Measurements from ENCODE around the gene KIF14. TPM values are rescaled to one million over a fixed set of nuclear protein-coding genes. Genes with fewer than 3 reads are reported as not detected.

KIF14 gene
- total and polyA plus RNA-seq, 2 of the 4 experiments (the other 2 are of a cell fraction): 2.3 to 4.7 TPM

DNA sequence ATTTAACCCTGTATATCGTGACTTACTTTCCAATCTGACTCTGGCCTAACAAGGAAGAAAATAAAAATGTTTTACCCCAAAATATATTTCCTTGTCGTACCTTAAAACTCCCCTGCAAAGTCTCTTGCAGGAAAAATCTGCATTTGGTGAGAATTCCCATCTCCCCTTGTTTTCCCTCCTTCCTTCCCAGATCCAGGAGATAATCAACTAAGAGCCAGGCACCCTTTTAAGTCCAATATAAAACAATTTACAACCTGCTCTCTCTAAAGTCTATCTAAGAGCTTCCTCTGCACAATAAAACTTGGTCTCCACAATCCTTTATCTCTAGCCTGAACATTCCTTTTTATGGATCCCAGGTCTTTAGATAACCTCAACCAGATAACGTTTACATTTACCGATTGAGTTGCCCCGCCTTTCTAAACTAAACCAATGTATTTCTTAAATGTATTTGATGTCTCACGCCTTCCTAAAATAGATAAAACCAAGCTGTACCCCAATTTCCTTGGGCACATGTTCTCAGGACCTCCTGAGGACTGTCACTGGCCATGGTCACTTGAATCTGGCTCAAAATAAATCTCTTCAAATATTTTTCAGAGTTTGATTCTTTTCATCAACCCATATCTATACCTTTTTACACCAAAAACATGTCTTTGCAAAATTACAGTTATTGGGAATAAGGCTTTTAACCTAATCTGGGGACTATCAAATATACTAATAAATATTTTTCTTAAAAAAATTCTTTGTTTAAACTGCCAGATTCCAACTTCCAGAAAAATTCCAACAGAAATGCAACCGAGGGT, 48.2 kb upstream of the KIF14 start:
- dilution Hi-C loops (cut with HindIII; ENCODE audit: low sequenced_read_pairs, unreplicated experiment): no loop called here
- ChIA-PET POLR2A (ENCODE audit: unreplicated experiment) (interaction anchor here (1.0 kb wide), 1 partner anchor 11 kb away, joined by 3 read pairs; no protein-coding TSS in a partner anchor), CTCF (interaction anchor here (0.6 to 1.1 kb wide), 2 partner anchors 135 to 631 kb away, joined by 3 read pairs; no protein-coding TSS in a partner anchor)
- H3K56ac ChIP-seq (ENCODE audit: extremely low read depth, insufficient read depth, low read length): peak overlapping the region; percentile 89
- H2BK20ac ChIP-seq (ENCODE audit: low read depth, low read length): no peak overlapping the region
- H4K8ac ChIP-seq (ENCODE audit: low read depth in 2 of 2, low read length in 2 of 2): peak overlapping the region; percentile 30 to 54; a peak in 3 of 4 replicates
- peak overlapping the region; percentile 55; the same call in 1 of the 2 replicates for H3K4ac ChIP-seq (ENCODE audit: low read depth, low read length)
- H4K5ac ChIP-seq (ENCODE audit: low read depth, low read length): peak overlapping the region; percentile 49; the same call in 1 of the 2 replicates
- H3K27me3 ChIP-seq (ENCODE audit: control insufficient read depth, insufficient read depth, low read length): no peaks in the 10 kb centered on the region
- peak overlapping the region; percentile 13 for H2BK5ac ChIP-seq (ENCODE audit: low read depth, low read length, poor library complexity, severe bottlenecking)
- in situ Hi-C loops (cut with MboI; ENCODE audit: low sequenced_read_pairs): no loop called here
- H3K9ac ChIP-seq (ENCODE audit: low read depth, low read length): peak overlapping the region; percentile 57
- 0 out of 2 replicates have a peak overlapping the region, but pooled peaks have one; percentile 14 for H3K27ac ChIP-seq (ENCODE audit: insufficient read depth, low read length)
- peaks cover 3% of the 10 kb centered on the region; the same call in 1 of the 2 replicates for H3K4me1 ChIP-seq (ENCODE audit: control insufficient read depth, insufficient read depth, low read length)
- no TSS peak for BruUV-seq (replicated peaks)
- TF ChIP-seq FOS (IDR thresholded peaks at IDR 0.05; ENCODE audit: low read depth, low read length): no peak
- TF ChIP-seq, protein P1, sequence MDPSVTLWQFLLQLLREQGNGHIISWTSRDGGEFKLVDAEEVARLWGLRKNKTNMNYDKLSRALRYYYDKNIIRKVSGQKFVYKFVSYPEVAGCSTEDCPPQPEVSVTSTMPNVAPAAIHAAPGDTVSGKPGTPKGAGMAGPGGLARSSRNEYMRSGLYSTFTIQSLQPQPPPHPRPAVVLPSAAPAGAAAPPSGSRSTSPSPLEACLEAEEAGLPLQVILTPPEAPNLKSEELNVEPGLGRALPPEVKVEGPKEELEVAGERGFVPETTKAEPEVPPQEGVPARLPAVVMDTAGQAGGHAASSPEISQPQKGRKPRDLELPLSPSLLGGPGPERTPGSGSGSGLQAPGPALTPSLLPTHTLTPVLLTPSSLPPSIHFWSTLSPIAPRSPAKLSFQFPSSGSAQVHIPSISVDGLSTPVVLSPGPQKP (IDR thresholded peaks at IDR 0.05; ENCODE audit: borderline replicate concordance, low read depth, low read length): no peak
- TF ChIP-seq RAD21 (IDR thresholded peaks at IDR 0.05; ENCODE audit: low read length): no peak
- TF ChIP-seq, protein P2, sequence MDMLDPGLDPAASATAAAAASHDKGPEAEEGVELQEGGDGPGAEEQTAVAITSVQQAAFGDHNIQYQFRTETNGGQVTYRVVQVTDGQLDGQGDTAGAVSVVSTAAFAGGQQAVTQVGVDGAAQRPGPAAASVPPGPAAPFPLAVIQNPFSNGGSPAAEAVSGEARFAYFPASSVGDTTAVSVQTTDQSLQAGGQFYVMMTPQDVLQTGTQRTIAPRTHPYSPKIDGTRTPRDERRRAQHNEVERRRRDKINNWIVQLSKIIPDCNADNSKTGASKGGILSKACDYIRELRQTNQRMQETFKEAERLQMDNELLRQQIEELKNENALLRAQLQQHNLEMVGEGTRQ (IDR thresholded peaks at IDR 0.05; ENCODE audit: low read depth, low read length): no peak
- no peak for TF ChIP-seq BHLHE40 (IDR thresholded peaks at IDR 0.05; ENCODE audit: low read depth, low read length)
- no peak for TF ChIP-seq MAFK (IDR thresholded peaks at IDR 0.05; ENCODE audit: low read depth, low read length)
- TF ChIP-seq CHD1 (IDR thresholded peaks at IDR 0.05; ENCODE audit: low read depth, low read length): no peak
- TF ChIP-seq POLR2A (IDR thresholded peaks at IDR 0.05; ENCODE audit: low read depth, low read length): no peak
- TF ChIP-seq RCOR1 (IDR thresholded peaks at IDR 0.05; ENCODE audit: insufficient replicate concordance, low read length): no peak
- no peak for TF ChIP-seq CEBPB (IDR thresholded peaks at IDR 0.05; ENCODE audit: low read depth, low read length)
- TF ChIP-seq, protein P3, sequence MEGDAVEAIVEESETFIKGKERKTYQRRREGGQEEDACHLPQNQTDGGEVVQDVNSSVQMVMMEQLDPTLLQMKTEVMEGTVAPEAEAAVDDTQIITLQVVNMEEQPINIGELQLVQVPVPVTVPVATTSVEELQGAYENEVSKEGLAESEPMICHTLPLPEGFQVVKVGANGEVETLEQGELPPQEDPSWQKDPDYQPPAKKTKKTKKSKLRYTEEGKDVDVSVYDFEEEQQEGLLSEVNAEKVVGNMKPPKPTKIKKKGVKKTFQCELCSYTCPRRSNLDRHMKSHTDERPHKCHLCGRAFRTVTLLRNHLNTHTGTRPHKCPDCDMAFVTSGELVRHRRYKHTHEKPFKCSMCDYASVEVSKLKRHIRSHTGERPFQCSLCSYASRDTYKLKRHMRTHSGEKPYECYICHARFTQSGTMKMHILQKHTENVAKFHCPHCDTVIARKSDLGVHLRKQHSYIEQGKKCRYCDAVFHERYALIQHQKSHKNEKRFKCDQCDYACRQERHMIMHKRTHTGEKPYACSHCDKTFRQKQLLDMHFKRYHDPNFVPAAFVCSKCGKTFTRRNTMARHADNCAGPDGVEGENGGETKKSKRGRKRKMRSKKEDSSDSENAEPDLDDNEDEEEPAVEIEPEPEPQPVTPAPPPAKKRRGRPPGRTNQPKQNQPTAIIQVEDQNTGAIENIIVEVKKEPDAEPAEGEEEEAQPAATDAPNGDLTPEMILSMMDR (conservative IDR thresholded peaks at IDR 0.05; ENCODE audit: low read depth, low read length): no peak
- no CpG with 5 or more reads among the region's 7 CpGs for WGBS, 2 experiments (ENCODE audit: extremely low coverage in 2 of 2, insufficient read length in 1 of 2)
- H3K4me3 ChIP-seq (ENCODE audit: insufficient read depth, low read depth, low read length): peak overlapping the region; percentile 73
- peak overlapping the region; percentile 10; the same call in 1 of the 3 replicates for H2BK15ac ChIP-seq (ENCODE audit: low read depth, low read length)
- H2AFZ ChIP-seq (replicated peaks; ENCODE audit: low read length, poor library complexity): peak overlapping the region; percentile 94
- no peak overlapping the region for H4K91ac ChIP-seq (ENCODE audit: insufficient read depth, low read depth, low read length)
- ATAC-seq (ENCODE audit: low read depth) (no peak), DNase-seq (no peak)
- H3K79me1 ChIP-seq (ENCODE audit: low read depth in 1 of 2, low read length in 2 of 2): peaks cover 15 to 44% of the 10 kb centered on the region in 2 experiments
- H2AK5ac ChIP-seq (ENCODE audit: low read depth, low read length): peak overlapping the region; percentile 57
- no peaks in the 10 kb centered on the region for H3K9me3 ChIP-seq (ENCODE audit: control insufficient read depth, insufficient read depth, low read length)
- H3K9me1 ChIP-seq (ENCODE audit: insufficient read depth, low read length): no peaks in the 10 kb centered on the region
- H3K14ac ChIP-seq (replicated peaks; ENCODE audit: low read depth, low read length): peak overlapping the region; percentile 46
- peak overlapping the region; percentile 87 for H3K4me2 ChIP-seq (ENCODE audit: low read depth, low read length)
- H3K23ac ChIP-seq (ENCODE audit: low read depth, low read length): peak overlapping the region; percentile 22
- H2BK120ac ChIP-seq (ENCODE audit: low read depth, low read length): peak overlapping the region; percentile 17; the same call in 1 of the 2 replicates
- intact Hi-C loops (cut with micrococcal nuclease): no loop called here
- no peak overlapping the region for H2AK9ac ChIP-seq (replicated peaks; ENCODE audit: low read depth, low read length, poor library complexity)
- no peaks in the 10 kb centered on the region for H4K20me1 ChIP-seq (ENCODE audit: insufficient read depth, low read length)
- no peak overlapping the region for H3K18ac ChIP-seq (ENCODE audit: low read depth, low read length)
- H3K36me3 ChIP-seq (ENCODE audit: control insufficient read depth, insufficient read depth, low read length): peaks cover 5% of the 10 kb centered on the region

All from IMR-90 (cell line).